Measurements from ENCODE around the gene LZTR1. TPM values are rescaled to one million over a fixed set of nuclear protein-coding genes. Genes with fewer than 3 reads are reported as not detected.

Gene LZTR1
- total and polyA plus RNA-seq, 4 donors, result 7.9 to 32.5 (median 13.2) TPM

DNA sequence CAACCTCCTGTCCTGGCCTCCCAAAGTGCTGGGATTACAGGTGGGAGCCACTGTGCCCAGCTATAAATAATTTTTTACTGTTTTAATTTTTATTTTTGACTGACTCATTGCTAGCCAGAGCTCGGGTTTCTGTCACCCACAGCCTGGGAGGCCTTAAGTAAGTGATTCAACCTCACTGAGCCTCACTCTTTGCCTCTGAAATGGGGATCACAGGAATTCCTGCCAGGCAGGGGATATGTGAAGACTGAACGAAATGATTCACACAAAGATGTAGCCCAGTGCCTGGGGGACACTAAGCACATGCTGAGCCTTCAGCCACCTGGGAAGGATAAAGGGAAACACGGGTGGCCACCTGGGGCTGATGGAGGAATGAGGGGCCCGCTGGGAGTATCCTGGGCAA lies 59.8 kb downstream of the LZTR1 start:
- Histone ChIP-seq H3K27ac (ENCODE audit: low read depth in 1 of 2, low read length in 2 of 2) (no peak overlapping the region), H3K4me1 (ENCODE audit: control insufficient read depth in 4 of 4, insufficient read depth in 4 of 4, low read length in 3 of 4) (peaks cover 3 to 12% (median 5%) of the 10 kb centered on the region in 4 donors), H3K9ac (ENCODE audit: low read depth in 1 of 2, low read length in 2 of 2) (no peak overlapping the region), H3K27me3 (ENCODE audit: control insufficient read depth in 4 of 4, insufficient read depth in 4 of 4, low read length in 3 of 4) (no peaks in the 10 kb centered on the region), H3K9me3 (ENCODE audit: control insufficient read depth in 4 of 4, low read length in 3 of 4) (no peaks in the 10 kb centered on the region), H3K4me3 (ENCODE audit: low read depth in 1 of 3, low read length in 3 of 3) (no peak overlapping the region), H3K36me3 (ENCODE audit: control insufficient read depth in 4 of 4, insufficient read depth in 3 of 4, low read depth in 1 of 4, low read length in 3 of 4) (no peaks in the 10 kb centered on the region)
- WGBS, result 89% methylated on average over 4 of the region's 4 CpGs
- no peak for DNase-seq (ENCODE audit: low spot score)
- no peak for TF ChIP-seq FOXA1 (IDR thresholded peaks at IDR 0.05)
- TF ChIP-seq SP1 (IDR thresholded peaks at IDR 0.05), result no peak

DNA sequence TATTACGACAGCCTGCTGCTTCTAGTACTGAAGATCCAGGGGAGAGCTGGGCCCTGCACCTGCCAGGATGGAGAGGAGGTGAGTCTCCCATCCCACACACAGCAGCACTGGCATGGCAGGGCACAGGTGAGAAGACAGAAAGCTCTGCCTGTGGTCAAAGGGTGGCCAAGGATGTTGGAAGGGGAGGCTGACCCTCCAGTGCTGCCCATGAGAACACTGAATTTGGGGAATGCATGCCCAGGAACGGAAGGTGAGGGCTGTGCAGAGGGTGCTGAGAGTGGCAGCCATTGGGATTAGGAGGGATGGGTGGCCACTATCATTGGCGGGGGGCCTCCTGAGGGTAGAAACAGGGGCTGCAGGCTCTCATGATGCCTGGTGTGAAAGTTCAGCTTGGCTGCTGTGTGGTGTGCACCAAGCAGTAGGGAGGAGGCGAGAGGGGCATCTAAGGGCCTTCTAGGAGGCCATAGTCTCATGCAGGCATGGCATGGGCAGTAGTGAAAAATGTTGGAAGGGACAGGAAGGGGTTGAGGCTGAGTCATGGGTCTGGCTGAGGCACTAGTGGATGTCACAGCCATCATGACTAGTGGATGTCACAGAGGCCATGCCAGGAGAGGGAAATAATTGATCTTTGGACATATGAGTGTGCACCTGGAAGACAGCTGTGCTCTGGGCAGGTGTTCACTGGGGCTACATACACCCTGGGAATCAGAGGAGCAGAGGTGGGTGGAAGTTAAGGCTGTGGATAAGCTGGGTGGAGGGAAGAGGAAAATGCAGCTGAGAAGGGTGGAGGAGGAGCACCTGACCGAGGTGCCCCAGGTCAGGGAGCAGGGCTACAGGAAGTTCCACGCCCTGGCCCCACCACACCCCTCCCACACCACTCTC lies 61.1 kb downstream of the LZTR1 start:
- TF ChIP-seq GABPA (IDR thresholded peaks at IDR 0.05 in 1 of 2, conservative IDR thresholded peaks at IDR 0.05 in 1 of 2) (no peak), NR2F2 (IDR thresholded peaks at IDR 0.05) (no peak), TAF1 (conservative IDR thresholded peaks at IDR 0.05) (no peak), EGR1 (IDR thresholded peaks at IDR 0.05; ENCODE audit: low read depth in 2 of 2) (no peak), SP1 (IDR thresholded peaks at IDR 0.05) (no peak), FOXA2 (IDR thresholded peaks at IDR 0.05) (no peak), YY1 (IDR thresholded peaks at IDR 0.05) (no peak), RXRA (IDR thresholded peaks at IDR 0.05) (no peak)
- TF ChIP-seq, protein P1, sequence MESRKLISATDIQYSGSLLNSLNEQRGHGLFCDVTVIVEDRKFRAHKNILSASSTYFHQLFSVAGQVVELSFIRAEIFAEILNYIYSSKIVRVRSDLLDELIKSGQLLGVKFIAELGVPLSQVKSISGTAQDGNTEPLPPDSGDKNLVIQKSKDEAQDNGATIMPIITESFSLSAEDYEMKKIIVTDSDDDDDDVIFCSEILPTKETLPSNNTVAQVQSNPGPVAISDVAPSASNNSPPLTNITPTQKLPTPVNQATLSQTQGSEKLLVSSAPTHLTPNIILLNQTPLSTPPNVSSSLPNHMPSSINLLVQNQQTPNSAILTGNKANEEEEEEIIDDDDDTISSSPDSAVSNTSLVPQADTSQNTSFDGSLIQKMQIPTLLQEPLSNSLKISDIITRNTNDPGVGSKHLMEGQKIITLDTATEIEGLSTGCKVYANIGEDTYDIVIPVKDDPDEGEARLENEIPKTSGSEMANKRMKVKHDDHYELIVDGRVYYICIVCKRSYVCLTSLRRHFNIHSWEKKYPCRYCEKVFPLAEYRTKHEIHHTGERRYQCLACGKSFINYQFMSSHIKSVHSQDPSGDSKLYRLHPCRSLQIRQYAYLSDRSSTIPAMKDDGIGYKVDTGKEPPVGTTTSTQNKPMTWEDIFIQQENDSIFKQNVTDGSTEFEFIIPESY (IDR thresholded peaks at IDR 0.05), result no peak
- TF ChIP-seq, protein P2, sequence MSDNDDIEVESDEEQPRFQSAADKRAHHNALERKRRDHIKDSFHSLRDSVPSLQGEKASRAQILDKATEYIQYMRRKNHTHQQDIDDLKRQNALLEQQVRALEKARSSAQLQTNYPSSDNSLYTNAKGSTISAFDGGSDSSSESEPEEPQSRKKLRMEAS (IDR thresholded peaks at IDR 0.05), result no peak
- TF ChIP-seq, protein P3, sequence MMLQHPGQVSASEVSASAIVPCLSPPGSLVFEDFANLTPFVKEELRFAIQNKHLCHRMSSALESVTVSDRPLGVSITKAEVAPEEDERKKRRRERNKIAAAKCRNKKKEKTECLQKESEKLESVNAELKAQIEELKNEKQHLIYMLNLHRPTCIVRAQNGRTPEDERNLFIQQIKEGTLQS (IDR thresholded peaks at IDR 0.05), result no peak
- TF ChIP-seq, protein P4, sequence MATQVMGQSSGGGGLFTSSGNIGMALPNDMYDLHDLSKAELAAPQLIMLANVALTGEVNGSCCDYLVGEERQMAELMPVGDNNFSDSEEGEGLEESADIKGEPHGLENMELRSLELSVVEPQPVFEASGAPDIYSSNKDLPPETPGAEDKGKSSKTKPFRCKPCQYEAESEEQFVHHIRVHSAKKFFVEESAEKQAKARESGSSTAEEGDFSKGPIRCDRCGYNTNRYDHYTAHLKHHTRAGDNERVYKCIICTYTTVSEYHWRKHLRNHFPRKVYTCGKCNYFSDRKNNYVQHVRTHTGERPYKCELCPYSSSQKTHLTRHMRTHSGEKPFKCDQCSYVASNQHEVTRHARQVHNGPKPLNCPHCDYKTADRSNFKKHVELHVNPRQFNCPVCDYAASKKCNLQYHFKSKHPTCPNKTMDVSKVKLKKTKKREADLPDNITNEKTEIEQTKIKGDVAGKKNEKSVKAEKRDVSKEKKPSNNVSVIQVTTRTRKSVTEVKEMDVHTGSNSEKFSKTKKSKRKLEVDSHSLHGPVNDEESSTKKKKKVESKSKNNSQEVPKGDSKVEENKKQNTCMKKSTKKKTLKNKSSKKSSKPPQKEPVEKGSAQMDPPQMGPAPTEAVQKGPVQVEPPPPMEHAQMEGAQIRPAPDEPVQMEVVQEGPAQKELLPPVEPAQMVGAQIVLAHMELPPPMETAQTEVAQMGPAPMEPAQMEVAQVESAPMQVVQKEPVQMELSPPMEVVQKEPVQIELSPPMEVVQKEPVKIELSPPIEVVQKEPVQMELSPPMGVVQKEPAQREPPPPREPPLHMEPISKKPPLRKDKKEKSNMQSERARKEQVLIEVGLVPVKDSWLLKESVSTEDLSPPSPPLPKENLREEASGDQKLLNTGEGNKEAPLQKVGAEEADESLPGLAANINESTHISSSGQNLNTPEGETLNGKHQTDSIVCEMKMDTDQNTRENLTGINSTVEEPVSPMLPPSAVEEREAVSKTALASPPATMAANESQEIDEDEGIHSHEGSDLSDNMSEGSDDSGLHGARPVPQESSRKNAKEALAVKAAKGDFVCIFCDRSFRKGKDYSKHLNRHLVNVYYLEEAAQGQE (IDR thresholded peaks at IDR 0.05), result no peak
- TF ChIP-seq, protein P5, sequence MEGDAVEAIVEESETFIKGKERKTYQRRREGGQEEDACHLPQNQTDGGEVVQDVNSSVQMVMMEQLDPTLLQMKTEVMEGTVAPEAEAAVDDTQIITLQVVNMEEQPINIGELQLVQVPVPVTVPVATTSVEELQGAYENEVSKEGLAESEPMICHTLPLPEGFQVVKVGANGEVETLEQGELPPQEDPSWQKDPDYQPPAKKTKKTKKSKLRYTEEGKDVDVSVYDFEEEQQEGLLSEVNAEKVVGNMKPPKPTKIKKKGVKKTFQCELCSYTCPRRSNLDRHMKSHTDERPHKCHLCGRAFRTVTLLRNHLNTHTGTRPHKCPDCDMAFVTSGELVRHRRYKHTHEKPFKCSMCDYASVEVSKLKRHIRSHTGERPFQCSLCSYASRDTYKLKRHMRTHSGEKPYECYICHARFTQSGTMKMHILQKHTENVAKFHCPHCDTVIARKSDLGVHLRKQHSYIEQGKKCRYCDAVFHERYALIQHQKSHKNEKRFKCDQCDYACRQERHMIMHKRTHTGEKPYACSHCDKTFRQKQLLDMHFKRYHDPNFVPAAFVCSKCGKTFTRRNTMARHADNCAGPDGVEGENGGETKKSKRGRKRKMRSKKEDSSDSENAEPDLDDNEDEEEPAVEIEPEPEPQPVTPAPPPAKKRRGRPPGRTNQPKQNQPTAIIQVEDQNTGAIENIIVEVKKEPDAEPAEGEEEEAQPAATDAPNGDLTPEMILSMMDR (IDR thresholded peaks at IDR 0.05; ENCODE audit: low read depth, low read length, missing input control), result no peak
- DNase-seq (ENCODE audit: low spot score), result no peak
- no peak overlapping the region for H3K27ac ChIP-seq (ENCODE audit: low read depth in 1 of 2, low read length in 2 of 2)

More for the DNA sequence above, 61.1 kb downstream of the LZTR1 start:
- Histone ChIP-seq H3K9ac (ENCODE audit: low read depth in 1 of 2, low read length in 2 of 2) (no peak overlapping the region), H3K9me3 (ENCODE audit: control insufficient read depth in 4 of 4, low read length in 3 of 4) (no peaks in the 10 kb centered on the region), H3K4me3 (ENCODE audit: low read depth in 1 of 3, low read length in 3 of 3) (no peak overlapping the region), H3K36me3 (ENCODE audit: control insufficient read depth in 4 of 4, insufficient read depth in 3 of 4, low read depth in 1 of 4, low read length in 3 of 4) (no peaks in the 10 kb centered on the region), H3K4me1 (ENCODE audit: control insufficient read depth in 4 of 4, insufficient read depth in 4 of 4, low read length in 3 of 4) (peaks cover 3 to 12% (median 5%) of the 10 kb centered on the region in 4 donors), H3K27me3 (ENCODE audit: control insufficient read depth in 4 of 4, insufficient read depth in 4 of 4, low read length in 3 of 4) (no peaks in the 10 kb centered on the region)
- 89% methylated on average over 6 of the region's 6 CpGs for WGBS

Data from liver (tissue), 9 donors.